Adrenal gland (tissue), 5 donors: Measurements from ENCODE around the gene HIPK1.
A peak's percentile ranks its signal among the peaks of the same experiment; 100 is the strongest.

Source experiments
- CTCF ChIP-seq, 6 experiments: fragments of 450-650 bp in 4 of 6; fragments of 200-600 bp in 2 of 6; sonication (generic) in 1 of 6; IDR thresholded peaks; 1 replicate in 5 of 6; 2 replicates in 1 of 6; pipeline versions ENCODE4 v1.5.1 to v1.8.0; 2016 to 2021; ENCODE audit warnings: antibody characterized with exemption in 6 of 6, mild to moderate bottlenecking in 2 of 6, moderate library complexity in 1 of 6
- POLR2A ChIP-seq, 2 donors: fragments of 450-650 bp; IDR thresholded peaks; one replicate each; pipeline ENCODE4 v1.6.1; 2017; ENCODE audit warnings: antibody characterized with exemption in 2 of 2, mild to moderate bottlenecking in 2 of 2, moderate library complexity in 1 of 2
- donor health status: DM: no; HTN: no; CAD: no.

GRCh38 chr1:113905435-113905861 lies 23.7 kb upstream of the HIPK1 start:
- peak in 1 of 6 experiments; percentile 8 for TF ChIP-seq CTCF (IDR thresholded peaks at IDR 0.05)
- TF ChIP-seq POLR2A (IDR thresholded peaks at IDR 0.05): no peak
